ENCODE measurements around the gene LAMA4. TPM values are rescaled to one million over a fixed set of nuclear protein-coding genes. Genes with fewer than 3 reads are reported as not detected.

Gene LAMA4
- total RNA-seq, 5 donors from 2014 or later (not counting 1 experiment from before 2014, with no cell fraction given), result 0.25 to 0.85 (median 0.56) TPM; not detected in 2

GRCh38 chr6:112189494-112189893 lies 64.9 kb downstream of the LAMA4 start:
- H3K27me3 Mint-ChIP-seq, result peaks cover 20 to 21% of the 10 kb centered on the region in 2 donors
- CTCF ChIA-PET, result interaction anchor here (0.6 to 2.0 kb wide), 5 partner anchors 9 to 650 kb away, joined by 3 to 9 read pairs (median 4); no protein-coding TSS in a partner anchor

GRCh38 chr6:112188906-112189305 lies 65.5 kb downstream of the LAMA4 start:
- H3K4me3 Mint-ChIP-seq, result no peak overlapping the region
- Histone ChIP-seq H3K9me3 (no peaks in the 10 kb centered on the region), H3K27me3 (replicated peaks in 1 of 2; ENCODE audit: control insufficient read depth in 2 of 2, extremely low read depth in 1 of 2, insufficient read depth in 2 of 2, low read length in 1 of 2) (peaks cover 0 to 12% of the 10 kb centered on the region in 2 experiments), H3K4me3 (ENCODE audit: control insufficient read depth in 1 of 2, extremely low read depth in 1 of 2, low read length in 1 of 2) (no peak overlapping the region), H3K36me3 (ENCODE audit: control insufficient read depth in 2 of 2, extremely low read depth in 1 of 2, insufficient read depth in 1 of 2, low read length in 1 of 2) (no peaks in the 10 kb centered on the region), H3K27ac (ENCODE audit: low read length) (no peak overlapping the region), H3K4me1 (ENCODE audit: control insufficient read depth in 1 of 2, extremely low read depth in 1 of 2, insufficient read depth in 2 of 2, low read length in 2 of 2) (no peaks in the 10 kb centered on the region)
- CTCF ChIA-PET, result interaction anchor here (0.6 to 2.0 kb wide), 4 partner anchors 9 to 127 kb away, joined by 3 to 9 read pairs (median 6); no protein-coding TSS in a partner anchor
- H3K36me3 Mint-ChIP-seq, result no peaks in the 10 kb centered on the region
- no peaks in the 10 kb centered on the region for H3K9me3 Mint-ChIP-seq
- POLR2A ChIA-PET, result no interaction called here
- no peak for DNase-seq
- H3K4me1 Mint-ChIP-seq, result peaks cover 1 to 6% (median 1%) of the 10 kb centered on the region in 3 donors
- peaks cover 20 to 21% of the 10 kb centered on the region in 2 donors for H3K27me3 Mint-ChIP-seq
- WGBS (ENCODE audit: insufficient coverage), result 68% methylated on average over 3 of the region's 3 CpGs
- no peak overlapping the region for H3K27ac Mint-ChIP-seq
- ATAC-seq (replicated peaks in 1 of 4), result no peak

More at GRCh38 chr6:112189494-112189893, 64.9 kb downstream of the LAMA4 start:
- ATAC-seq (replicated peaks in 1 of 4), result no peak
- H3K27me3 ChIP-seq (replicated peaks in 1 of 2; ENCODE audit: control insufficient read depth in 2 of 2, extremely low read depth in 1 of 2, insufficient read depth in 2 of 2, low read length in 1 of 2), result peaks cover 0 to 12% of the 10 kb centered on the region in 2 experiments
- peaks cover 1 to 6% (median 1%) of the 10 kb centered on the region in 3 donors for H3K4me1 Mint-ChIP-seq
- no peaks in the 10 kb centered on the region for H3K36me3 Mint-ChIP-seq
- H3K27ac Mint-ChIP-seq, result no peak overlapping the region
- DNase-seq, result no peak
- no peak overlapping the region for H3K4me3 ChIP-seq (ENCODE audit: control insufficient read depth in 1 of 2, extremely low read depth in 1 of 2, low read length in 1 of 2)
- WGBS (ENCODE audit: insufficient coverage), result no CpG with 5 or more reads among the region's 5 CpGs
- POLR2A ChIA-PET, result no interaction called here
- H3K9me3 ChIP-seq, result no peaks in the 10 kb centered on the region
- no peaks in the 10 kb centered on the region for H3K4me1 ChIP-seq (ENCODE audit: control insufficient read depth in 1 of 2, extremely low read depth in 1 of 2, insufficient read depth in 2 of 2, low read length in 2 of 2)
- H3K9me3 Mint-ChIP-seq, result no peaks in the 10 kb centered on the region
- H3K36me3 ChIP-seq (ENCODE audit: control insufficient read depth in 2 of 2, extremely low read depth in 1 of 2, insufficient read depth in 1 of 2, low read length in 1 of 2), result no peaks in the 10 kb centered on the region
- H3K27ac ChIP-seq (ENCODE audit: low read length), result no peak overlapping the region
- H3K4me3 Mint-ChIP-seq, result no peak overlapping the region

- Histone ChIP-seq H3K36me3 (ENCODE audit: control insufficient read depth in 2 of 2, extremely low read depth in 1 of 2, insufficient read depth in 1 of 2, low read length in 1 of 2) (no peaks in the 10 kb centered on the region), H3K9me3 (no peaks in the 10 kb centered on the region), H3K4me1 (ENCODE audit: control insufficient read depth in 1 of 2, extremely low read depth in 1 of 2, insufficient read depth in 2 of 2, low read length in 2 of 2) (no peaks in the 10 kb centered on the region), H3K27me3 (replicated peaks in 1 of 2; ENCODE audit: control insufficient read depth in 2 of 2, extremely low read depth in 1 of 2, insufficient read depth in 2 of 2, low read length in 1 of 2) (peaks cover 0 to 12% of the 10 kb centered on the region in 2 experiments), H3K4me3 (ENCODE audit: control insufficient read depth in 1 of 2, extremely low read depth in 1 of 2, low read length in 1 of 2) (no peak overlapping the region), H3K27ac (ENCODE audit: low read length) (no peak overlapping the region)
- no peak overlapping the region for H3K27ac Mint-ChIP-seq
- 0% methylated on average over 1 of the region's 6 CpGs for WGBS (ENCODE audit: insufficient coverage)
- peaks cover 1 to 6% (median 1%) of the 10 kb centered on the region in 3 donors for H3K4me1 Mint-ChIP-seq
- H3K4me3 Mint-ChIP-seq, result no peak overlapping the region
- ATAC-seq (replicated peaks in 1 of 4) (no peak), DNase-seq (no peak)
- no peaks in the 10 kb centered on the region for H3K9me3 Mint-ChIP-seq
- CTCF ChIA-PET, result interaction anchor here (0.5 to 2.0 kb wide), 4 partner anchors 8 to 1428 kb away, joined by 3 to 9 read pairs (median 4); no protein-coding TSS in a partner anchor
- peaks cover 21 to 23% of the 10 kb centered on the region in 2 donors for H3K27me3 Mint-ChIP-seq
- no peaks in the 10 kb centered on the region for H3K36me3 Mint-ChIP-seq
- POLR2A ChIA-PET, result no interaction called here
Measured at GRCh38 chr6:112187736-112188135, 66.6 kb downstream of the LAMA4 start.

- no peaks in the 10 kb centered on the region for H3K9me3 ChIP-seq
- no peaks in the 10 kb centered on the region for H3K36me3 ChIP-seq (ENCODE audit: control insufficient read depth in 2 of 2, extremely low read depth in 1 of 2, insufficient read depth in 1 of 2, low read length in 1 of 2)
- no peak overlapping the region for H3K27ac Mint-ChIP-seq
- no peak overlapping the region for H3K4me3 ChIP-seq (ENCODE audit: control insufficient read depth in 1 of 2, extremely low read depth in 1 of 2, low read length in 1 of 2)
- ChIA-PET CTCF (no interaction called here), POLR2A (no interaction called here)
- no peak for DNase-seq
- no peaks in the 10 kb centered on the region for H3K36me3 Mint-ChIP-seq
- no peaks in the 10 kb centered on the region for H3K9me3 Mint-ChIP-seq
- no peaks in the 10 kb centered on the region for H3K4me1 ChIP-seq (ENCODE audit: control insufficient read depth in 1 of 2, extremely low read depth in 1 of 2, insufficient read depth in 2 of 2, low read length in 2 of 2)
- H3K4me1 Mint-ChIP-seq, result peaks cover 1 to 6% (median 1%) of the 10 kb centered on the region in 3 donors
- H3K4me3 Mint-ChIP-seq, result no peak overlapping the region
- WGBS (ENCODE audit: insufficient coverage), result 78% methylated on average over 6 of the region's 9 CpGs
- H3K27me3 Mint-ChIP-seq, result peaks cover 26 to 31% of the 10 kb centered on the region in 2 donors
- H3K27me3 ChIP-seq (replicated peaks in 1 of 2; ENCODE audit: control insufficient read depth in 2 of 2, extremely low read depth in 1 of 2, insufficient read depth in 2 of 2, low read length in 1 of 2), result peaks cover 0 to 7% of the 10 kb centered on the region in 2 experiments
- ATAC-seq (replicated peaks in 1 of 4), result no peak
- no peak overlapping the region for H3K27ac ChIP-seq (ENCODE audit: low read length)
Measured at GRCh38 chr6:112184951-112185350, 69.4 kb downstream of the LAMA4 start.

- peaks cover 1 to 6% (median 1%) of the 10 kb centered on the region in 3 donors for H3K4me1 Mint-ChIP-seq
- no peak overlapping the region for H3K27ac Mint-ChIP-seq
- H3K9me3 ChIP-seq, result no peaks in the 10 kb centered on the region
- no peaks in the 10 kb centered on the region for H3K36me3 Mint-ChIP-seq
- no peak overlapping the region for H3K4me3 ChIP-seq (ENCODE audit: control insufficient read depth in 1 of 2, extremely low read depth in 1 of 2, low read length in 1 of 2)
- H3K27me3 Mint-ChIP-seq, result peaks cover 29 to 33% of the 10 kb centered on the region in 2 donors
- no CpG with 5 or more reads among the region's 3 CpGs for WGBS (ENCODE audit: insufficient coverage)
- ChIA-PET POLR2A (interaction anchor here in 1 of 2 donors (0.6 kb wide), 1 partner anchor 288 kb away, joined by 3 read pairs; no protein-coding TSS in a partner anchor), CTCF (interaction anchor here in 1 of 2 donors (1.2 to 1.7 kb wide), 2 partner anchors 9 to 10 kb away, joined by 4 to 5 read pairs; no protein-coding TSS in a partner anchor)
- no peak for DNase-seq
- H3K4me1 ChIP-seq (ENCODE audit: control insufficient read depth in 1 of 2, extremely low read depth in 1 of 2, insufficient read depth in 2 of 2, low read length in 2 of 2), result no peaks in the 10 kb centered on the region
- ATAC-seq (replicated peaks in 1 of 4), result no peak
- H3K9me3 Mint-ChIP-seq, result no peaks in the 10 kb centered on the region
- H3K4me3 Mint-ChIP-seq, result no peak overlapping the region
- H3K27ac ChIP-seq (ENCODE audit: low read length), result no peak overlapping the region
- no peaks in the 10 kb centered on the region for H3K36me3 ChIP-seq (ENCODE audit: control insufficient read depth in 2 of 2, extremely low read depth in 1 of 2, insufficient read depth in 1 of 2, low read length in 1 of 2)
- H3K27me3 ChIP-seq (replicated peaks in 1 of 2; ENCODE audit: control insufficient read depth in 2 of 2, extremely low read depth in 1 of 2, insufficient read depth in 2 of 2, low read length in 1 of 2), result peaks cover 0 to 7% of the 10 kb centered on the region in 2 experiments
Measured at GRCh38 chr6:112183271-112183671, 71.1 kb downstream of the LAMA4 start.

- ATAC-seq (replicated peaks in 1 of 4) (no peak), DNase-seq (no peak)
- H3K27me3 ChIP-seq (replicated peaks in 1 of 2; ENCODE audit: control insufficient read depth in 2 of 2, extremely low read depth in 1 of 2, insufficient read depth in 2 of 2, low read length in 1 of 2), result peaks cover 0 to 3% of the 10 kb centered on the region in 2 experiments
- no peak overlapping the region for H3K4me3 ChIP-seq (ENCODE audit: control insufficient read depth in 1 of 2, extremely low read depth in 1 of 2, low read length in 1 of 2)
- no peaks in the 10 kb centered on the region for H3K4me1 Mint-ChIP-seq
- 51% methylated on average over 4 of the region's 5 CpGs for WGBS (ENCODE audit: insufficient coverage)
- no peaks in the 10 kb centered on the region for H3K36me3 Mint-ChIP-seq
- H3K4me3 Mint-ChIP-seq, result no peak overlapping the region
- no peaks in the 10 kb centered on the region for H3K36me3 ChIP-seq (ENCODE audit: control insufficient read depth in 2 of 2, extremely low read depth in 1 of 2, insufficient read depth in 1 of 2, low read length in 1 of 2)
- no peaks in the 10 kb centered on the region for H3K9me3 ChIP-seq
- peaks cover 20 to 35% of the 10 kb centered on the region in 2 donors for H3K27me3 Mint-ChIP-seq
- ChIA-PET CTCF (interaction anchor here (0.6 to 3.4 kb wide), 8 partner anchors 14 to 1728 kb away, joined by 5 to 52 read pairs (median 10); no protein-coding TSS in a partner anchor), POLR2A (interaction anchor here in 1 of 2 donors (0.5 kb wide), 1 partner anchor 1622 kb away, joined by 9 read pairs; no protein-coding TSS in a partner anchor)
- H3K4me1 ChIP-seq (ENCODE audit: control insufficient read depth in 1 of 2, extremely low read depth in 1 of 2, insufficient read depth in 2 of 2, low read length in 2 of 2), result no peaks in the 10 kb centered on the region
- no peak overlapping the region for H3K27ac ChIP-seq (ENCODE audit: low read length)
- H3K9me3 Mint-ChIP-seq, result no peaks in the 10 kb centered on the region
- H3K27ac Mint-ChIP-seq, result no peak overlapping the region
Measured at GRCh38 chr6:112181130-112181529, 73.2 kb downstream of the LAMA4 start.
